HEK293 (cell line): ENCODE results near the gene UBE2G2.

Experiments used
- SP2 ChIP-seq: fragments of 450-650 bp; formaldehyde crosslinking; IDR thresholded peaks from 2 replicates; pipeline ENCODE4 v1.5.1; 2016; ENCODE audit warnings: missing biosample characterization, missing genetic modification characterization
- ZBTB7A ChIP-seq: fragments of 450-650 bp; formaldehyde crosslinking; IDR thresholded peaks from 2 replicates; pipeline ENCODE4 v1.5.1; 2016; ENCODE audit warnings: low read depth, missing biosample characterization, missing genetic modification characterization
- ZNF132 ChIP-seq: fragments of 450-650 bp; formaldehyde crosslinking; IDR thresholded peaks from 2 replicates; pipeline ENCODE4 v1.5.1; 2017; ENCODE audit warnings: missing biosample characterization, missing genetic modification characterization, borderline replicate concordance
- TF ChIP-seq, protein P1 (sequence below): fragments of 450-650 bp; formaldehyde crosslinking; IDR thresholded peaks from 2 replicates; pipeline ENCODE4 v1.5.1; 2016; ENCODE audit warnings: missing biosample characterization, missing genetic modification characterization

- TF ChIP-seq ZBTB7A (tag by site-specific recombination): no peak
- TF ChIP-seq, protein P1, sequence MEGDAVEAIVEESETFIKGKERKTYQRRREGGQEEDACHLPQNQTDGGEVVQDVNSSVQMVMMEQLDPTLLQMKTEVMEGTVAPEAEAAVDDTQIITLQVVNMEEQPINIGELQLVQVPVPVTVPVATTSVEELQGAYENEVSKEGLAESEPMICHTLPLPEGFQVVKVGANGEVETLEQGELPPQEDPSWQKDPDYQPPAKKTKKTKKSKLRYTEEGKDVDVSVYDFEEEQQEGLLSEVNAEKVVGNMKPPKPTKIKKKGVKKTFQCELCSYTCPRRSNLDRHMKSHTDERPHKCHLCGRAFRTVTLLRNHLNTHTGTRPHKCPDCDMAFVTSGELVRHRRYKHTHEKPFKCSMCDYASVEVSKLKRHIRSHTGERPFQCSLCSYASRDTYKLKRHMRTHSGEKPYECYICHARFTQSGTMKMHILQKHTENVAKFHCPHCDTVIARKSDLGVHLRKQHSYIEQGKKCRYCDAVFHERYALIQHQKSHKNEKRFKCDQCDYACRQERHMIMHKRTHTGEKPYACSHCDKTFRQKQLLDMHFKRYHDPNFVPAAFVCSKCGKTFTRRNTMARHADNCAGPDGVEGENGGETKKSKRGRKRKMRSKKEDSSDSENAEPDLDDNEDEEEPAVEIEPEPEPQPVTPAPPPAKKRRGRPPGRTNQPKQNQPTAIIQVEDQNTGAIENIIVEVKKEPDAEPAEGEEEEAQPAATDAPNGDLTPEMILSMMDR (tag by site-specific recombination): no peak
- no peak for TF ChIP-seq SP2 (tag by site-specific recombination)
- TF ChIP-seq ZNF132 (tag by site-specific recombination): no peak
These were observed 26.6 kb downstream of the UBE2G2 start for GRCh38 chr21:44774972-44775371.
